Tibial nerve (tissue), 4 donors: ENCODE data around the gene KCNA4. TPM values are rescaled to one million over a fixed set of nuclear protein-coding genes. Genes with fewer than 3 reads are reported as not detected.
A peak's percentile ranks its signal among the peaks of the same experiment; 100 is the strongest.

Experiments used
- DNase-seq, 2 donors: peaks; one replicate each; pipeline ENCODE4 v3.0.0-alpha.2; 2019; ENCODE audit warnings: low spot score in 2 of 2
- H3K27ac ChIP-seq, 4 donors: fragments of 200-600 bp; sonication (generic) in 3 of 4; one replicate each; pipeline ENCODE4 v1.5.1; 2017 to 2019; ENCODE audit warnings: mild to moderate bottlenecking in 1 of 4
- H3K27me3 ChIP-seq, 2 donors: fragments of 200-600 bp; sonication (generic) in 1 of 2; one replicate each; pipeline versions ENCODE4 v1.5.1 to v1.6.0; 2017 to 2019
- H3K36me3 ChIP-seq, 3 donors: fragments of 200-600 bp; sonication (generic); one replicate each; pipeline ENCODE4 v1.5.1; 2018 to 2019
- H3K4me1 ChIP-seq, 4 donors: fragments of 200-600 bp; sonication (generic) in 3 of 4; one replicate each; pipeline ENCODE4 v1.5.1; 2017 to 2019
- H3K4me3 ChIP-seq, 4 donors: fragments of 200-600 bp; sonication (generic) in 3 of 4; one replicate each; pipeline ENCODE4 v1.5.1; 2017 to 2019; ENCODE audit warnings: mild to moderate bottlenecking in 1 of 4, moderate library complexity in 1 of 4
- H3K9me3 ChIP-seq, 4 donors: fragments of 200-600 bp; sonication (generic) in 3 of 4; one replicate each; pipeline ENCODE4 v1.5.1; 2017 to 2019
- EP300 ChIP-seq, 2 donors: sonication (generic); formaldehyde crosslinking; IDR thresholded peaks; one replicate each; pipeline ENCODE4 v1.6.1; 2017; ENCODE audit warnings: antibody characterized with exemption in 2 of 2, mild to moderate bottlenecking in 1 of 2
- POLR2A ChIP-seq, 2 donors: fragments of 450-650 bp; IDR thresholded peaks; one replicate each; pipeline ENCODE4 v1.6.1; 2017; ENCODE audit warnings: antibody characterized with exemption in 2 of 2, mild to moderate bottlenecking in 2 of 2, moderate library complexity in 2 of 2
- WGBS, 2 donors: methylation state at CpG; one replicate each; pipeline ENCODE4 v1.1.5; 2018; 5-methylcytosine and 5-hydroxymethylcytosine counted together
- total RNA-seq, 4 donors: library from RNA; depleted of rRNA; stranded (reverse); fragments of >200 nt; gene quantifications; one replicate each; pipeline ENCODE4 v1.1.0, GENCODE V29; 2016
- TF ChIP-seq, protein P1 (sequence below), 5 experiments: fragments of 200-600 bp in 3 of 5; fragments of 450-650 bp in 2 of 5; sonication (generic) in 3 of 5; IDR thresholded peaks; one replicate each; pipeline ENCODE4 v1.5.1; 2016 to 2019; ENCODE audit warnings: antibody characterized with exemption in 5 of 5, mild to moderate bottlenecking in 3 of 5, moderate library complexity in 2 of 5

The KCNA4 gene
- 1 to 10 TPM in 1 of 4 donors, under 1 TPM in 3; 0.21 to 2.4 (median 0.44) TPM for total RNA-seq

DNA sequence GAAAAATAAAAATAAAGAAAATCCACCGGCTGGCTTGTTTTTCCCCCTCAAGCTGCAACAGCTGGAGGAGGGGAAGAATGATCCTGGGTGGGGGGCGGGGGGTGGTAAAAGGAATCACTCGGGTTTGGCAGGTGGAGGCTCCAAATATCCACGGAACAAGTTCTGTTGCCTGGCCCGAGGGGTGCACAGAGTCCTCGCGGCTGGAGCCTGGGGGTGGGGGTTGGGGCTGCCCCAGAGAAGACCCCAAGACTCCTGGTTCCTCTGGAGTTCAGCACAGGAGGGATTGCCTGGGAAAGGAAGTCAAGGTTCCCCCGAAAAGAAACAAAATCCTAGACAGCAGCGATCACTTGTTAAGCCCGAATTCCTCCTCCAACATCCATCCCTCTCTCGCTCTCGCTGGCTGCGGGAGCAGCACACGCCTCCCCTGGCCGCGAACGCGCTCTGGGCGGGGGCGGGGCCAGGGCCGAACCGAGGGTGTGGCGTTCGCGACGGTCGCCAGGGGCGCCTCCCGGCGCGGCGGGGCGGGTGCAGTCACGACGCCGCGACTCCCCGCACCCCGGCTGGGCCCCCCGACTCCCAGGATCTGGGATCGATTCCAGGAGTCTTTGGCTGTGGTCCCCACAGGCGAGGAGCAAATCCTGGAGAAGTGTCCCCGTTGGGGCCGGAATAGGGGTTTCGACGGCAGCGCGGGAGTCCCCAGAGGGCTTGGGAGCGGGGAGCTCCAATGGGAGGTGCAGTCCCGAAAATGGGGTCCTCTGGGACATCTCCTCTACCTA lies at the start of gene KCNA4:
TSS of gene KCNA4 (minus strand) at position 443 of the 776 bp plus-strand sequence. CDS start 4,352 bp downstream, outside the sequence.
- no peaks in the 10 kb centered on the region for H3K36me3 ChIP-seq
- H3K9me3 ChIP-seq = no peaks in the 10 kb centered on the region
- TF ChIP-seq EP300 (IDR thresholded peaks at IDR 0.05) (no peak), POLR2A (IDR thresholded peaks at IDR 0.05) (no peak)
- TF ChIP-seq, protein P1, sequence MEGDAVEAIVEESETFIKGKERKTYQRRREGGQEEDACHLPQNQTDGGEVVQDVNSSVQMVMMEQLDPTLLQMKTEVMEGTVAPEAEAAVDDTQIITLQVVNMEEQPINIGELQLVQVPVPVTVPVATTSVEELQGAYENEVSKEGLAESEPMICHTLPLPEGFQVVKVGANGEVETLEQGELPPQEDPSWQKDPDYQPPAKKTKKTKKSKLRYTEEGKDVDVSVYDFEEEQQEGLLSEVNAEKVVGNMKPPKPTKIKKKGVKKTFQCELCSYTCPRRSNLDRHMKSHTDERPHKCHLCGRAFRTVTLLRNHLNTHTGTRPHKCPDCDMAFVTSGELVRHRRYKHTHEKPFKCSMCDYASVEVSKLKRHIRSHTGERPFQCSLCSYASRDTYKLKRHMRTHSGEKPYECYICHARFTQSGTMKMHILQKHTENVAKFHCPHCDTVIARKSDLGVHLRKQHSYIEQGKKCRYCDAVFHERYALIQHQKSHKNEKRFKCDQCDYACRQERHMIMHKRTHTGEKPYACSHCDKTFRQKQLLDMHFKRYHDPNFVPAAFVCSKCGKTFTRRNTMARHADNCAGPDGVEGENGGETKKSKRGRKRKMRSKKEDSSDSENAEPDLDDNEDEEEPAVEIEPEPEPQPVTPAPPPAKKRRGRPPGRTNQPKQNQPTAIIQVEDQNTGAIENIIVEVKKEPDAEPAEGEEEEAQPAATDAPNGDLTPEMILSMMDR (IDR thresholded peaks at IDR 0.05) = peak in 2 of 5 experiments; percentile 13 to 14
- no peak within 1 kb of the TSS for H3K27ac ChIP-seq
- H3K4me1 ChIP-seq = peaks cover 0 to 25% (median 0%) of the 10 kb centered on the region in 4 donors
- 1% methylated on average over 15 to 44 of the region's 50 CpGs for WGBS, 2 donors
- H3K4me3 ChIP-seq = peak within 1 kb of the TSS in 3 of 4 donors; percentile 12 to 49 (median 16)
- peaks cover 0 to 34% of the 10 kb centered on the region in 2 donors for H3K27me3 ChIP-seq
- DNase-seq = no peak

- no peak for DNase-seq
- Histone ChIP-seq H3K4me3 (no peak overlapping the region), H3K36me3 (no peaks in the 10 kb centered on the region), H3K27me3 (no peaks in the 10 kb centered on the region), H3K4me1 (no peaks in the 10 kb centered on the region), H3K9me3 (peaks cover 0 to 39% (median 6%) of the 10 kb centered on the region in 4 donors), H3K27ac (no peak overlapping the region)
- TF ChIP-seq EP300 (IDR thresholded peaks at IDR 0.05) = no peak
- no peak for TF ChIP-seq POLR2A (IDR thresholded peaks at IDR 0.05)
- TF ChIP-seq, protein P1 (IDR thresholded peaks at IDR 0.05) = no peak
- WGBS, 2 donors = 72 to 74% methylated on average over 4 of the region's 4 CpGs
Observed at GRCh38 chr11:30062103-30062502, 45.3 kb upstream of the KCNA4 start.

DNA sequence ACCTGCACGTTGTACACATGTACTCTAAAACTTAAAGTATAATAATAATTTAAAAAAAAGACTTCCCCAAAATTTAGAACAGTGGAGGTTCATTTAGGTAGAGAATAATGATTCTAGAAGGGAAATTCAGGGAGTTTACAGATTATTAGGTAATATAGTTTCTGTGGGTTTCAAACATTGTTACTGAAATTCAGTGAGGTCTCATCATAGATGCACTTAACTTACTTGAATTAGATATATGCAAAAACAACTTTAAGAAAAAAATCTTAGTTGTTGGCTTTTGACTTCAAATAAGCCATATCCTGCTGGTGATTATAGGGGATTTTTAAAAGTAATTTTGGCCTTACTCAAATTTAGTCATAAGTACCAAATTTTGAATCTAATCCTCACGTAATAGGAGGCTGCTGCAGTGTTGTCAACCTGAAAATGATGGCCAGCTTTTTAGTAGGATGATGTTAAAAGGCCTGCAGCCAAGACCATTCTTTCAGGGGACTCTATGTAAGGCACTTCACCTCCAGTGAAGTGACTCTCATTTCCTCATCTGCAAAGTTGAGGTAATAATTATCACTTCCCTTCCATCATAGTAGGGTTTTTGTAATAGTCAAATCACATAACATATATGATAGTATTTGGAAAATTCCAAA lies 42.5 kb upstream of the KCNA4 start:
- DNase-seq = no peak
- 91 to 92% methylated on average over 2 of the region's 2 CpGs for WGBS, 2 donors
- Histone ChIP-seq H3K4me1 (no peaks in the 10 kb centered on the region), H3K9me3 (peaks cover 0 to 32% (median 6%) of the 10 kb centered on the region in 4 donors), H3K27ac (no peak overlapping the region), H3K27me3 (no peaks in the 10 kb centered on the region), H3K36me3 (no peaks in the 10 kb centered on the region), H3K4me3 (no peak overlapping the region)
- TF ChIP-seq, protein P1 (IDR thresholded peaks at IDR 0.05) = no peak
- TF ChIP-seq EP300 (IDR thresholded peaks at IDR 0.05) (no peak), POLR2A (IDR thresholded peaks at IDR 0.05) (no peak)

- Histone ChIP-seq H3K27ac (no peak overlapping the region), H3K36me3 (no peaks in the 10 kb centered on the region), H3K9me3 (peaks cover 0 to 2% (median 0%) of the 10 kb centered on the region in 4 donors), H3K4me3 (no peak overlapping the region), H3K4me1 (no peaks in the 10 kb centered on the region), H3K27me3 (no peaks in the 10 kb centered on the region)
- DNase-seq = no peak
- WGBS, 2 donors = 26 to 33% methylated on average over 2 of the region's 2 CpGs
- TF ChIP-seq POLR2A (IDR thresholded peaks at IDR 0.05) (no peak), EP300 (IDR thresholded peaks at IDR 0.05) (no peak)
- TF ChIP-seq, protein P1 (IDR thresholded peaks at IDR 0.05) = no peak
Observed at GRCh38 chr11:30049214-30049613, 32.4 kb upstream of the KCNA4 start.

- H3K36me3 ChIP-seq = no peaks in the 10 kb centered on the region
- no peak for TF ChIP-seq EP300 (IDR thresholded peaks at IDR 0.05)
- TF ChIP-seq, protein P1 (IDR thresholded peaks at IDR 0.05) = no peak
- TF ChIP-seq POLR2A (IDR thresholded peaks at IDR 0.05) = no peak
- no peaks in the 10 kb centered on the region for H3K4me1 ChIP-seq
- no peaks in the 10 kb centered on the region for H3K9me3 ChIP-seq
- no peaks in the 10 kb centered on the region for H3K27me3 ChIP-seq
- no peak for DNase-seq
- 36 to 70% methylated on average over 6 of the region's 6 CpGs for WGBS, 2 donors
- H3K27ac ChIP-seq = no peak overlapping the region
- H3K4me3 ChIP-seq = no peak overlapping the region
Observed at GRCh38 chr11:30046578-30046945, 29.7 kb upstream of the KCNA4 start.
